GM21381 (cell line): Measurements from ENCODE around the gene PBX2.
"Not testable (repeated sequence)": the region's sequence is repeated elsewhere in the genome, so short reads cannot be mapped to it uniquely, and the experiment has no call there.

Experiments
- ATAC-seq: cut with Tn5 transposase; IDR thresholded peaks from one replicate; pipeline ENCODE4 v1.9.1; 2021; ENCODE audit warnings: mild to moderate bottlenecking, moderate library complexity; ENCODE audit not compliant: unreplicated experiment

PBX2 gene

GRCh38 chr6:32187725-32188380 is 2.1 kb downstream of the PBX2 start:
- ATAC-seq: not testable (repeated sequence)

GRCh38 chr6:32187009-32187709 is 2.8 kb downstream of the PBX2 start:
- no peak for ATAC-seq

GRCh38 chr6:32186151-32186840 is 3.7 kb downstream of the PBX2 start:
- ATAC-seq: not testable (repeated sequence)

GRCh38 chr6:32185681-32186131 is 4.3 kb downstream of the PBX2 start:
- not testable (repeated sequence) for ATAC-seq

DNA sequence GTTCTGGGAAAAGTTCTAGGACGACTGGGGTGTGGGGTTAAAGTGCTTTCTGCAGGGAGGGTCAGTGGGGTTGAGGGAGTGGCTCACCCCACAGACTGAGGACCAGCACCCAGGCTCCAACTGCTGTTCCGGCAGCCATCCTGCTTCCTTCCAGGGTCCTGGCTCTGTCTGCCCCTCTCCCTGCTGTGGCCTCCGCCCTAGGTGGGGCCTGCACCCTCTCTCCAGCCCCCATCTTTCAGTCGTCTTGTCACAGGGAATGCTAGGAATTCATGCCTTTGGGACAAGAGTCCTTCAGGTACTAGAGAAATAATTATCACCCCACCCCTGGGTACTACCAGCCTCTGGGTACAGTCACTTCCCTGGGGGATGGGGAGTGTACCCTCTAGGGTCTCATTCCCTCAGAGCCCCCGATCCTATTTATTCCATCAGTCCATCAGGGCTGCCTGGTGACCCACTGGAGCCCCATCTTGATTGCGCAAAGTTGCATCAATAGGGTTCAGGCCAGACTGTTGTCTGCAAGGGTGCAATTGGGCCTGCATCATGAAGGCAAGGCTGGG is 5.8 kb downstream of the PBX2 start, which contains the start of gene AGER:
Gene AGER, minus strand, starts transcription at position 170 of the 557 bp plus-strand sequence. Its CDS starts 31 bp downstream, at position 139.
- ATAC-seq: no peak

DNA sequence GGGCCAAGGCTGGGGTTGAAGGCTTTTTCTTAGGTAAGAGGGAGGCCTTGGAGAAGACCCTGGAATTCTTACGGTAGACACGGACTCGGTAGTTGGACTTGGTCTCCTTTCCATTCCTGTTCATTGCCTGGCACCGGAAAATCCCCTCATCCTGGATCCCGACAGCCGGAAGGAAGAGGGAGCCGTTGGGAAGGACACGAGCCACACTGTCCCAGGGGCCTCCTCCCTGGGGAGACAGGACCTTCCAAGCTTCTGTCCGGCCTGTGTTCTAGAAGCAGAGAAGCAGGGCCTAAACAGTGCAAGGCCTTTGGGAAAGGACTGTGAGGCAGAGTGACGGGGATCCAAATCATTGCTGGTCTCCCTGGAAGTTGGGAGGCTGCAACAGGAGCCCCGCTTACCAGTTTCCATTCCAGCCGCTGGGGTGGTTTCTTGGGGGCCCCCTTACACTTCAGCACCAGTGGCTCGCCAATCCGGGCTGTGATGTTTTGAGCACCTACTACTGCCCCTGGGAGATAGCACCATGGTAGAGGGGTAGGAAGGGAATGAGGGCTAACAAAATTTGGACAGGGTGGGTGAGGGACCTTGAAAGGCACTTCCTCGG is 6.4 kb downstream of the PBX2 start:
- no peak for ATAC-seq

DNA sequence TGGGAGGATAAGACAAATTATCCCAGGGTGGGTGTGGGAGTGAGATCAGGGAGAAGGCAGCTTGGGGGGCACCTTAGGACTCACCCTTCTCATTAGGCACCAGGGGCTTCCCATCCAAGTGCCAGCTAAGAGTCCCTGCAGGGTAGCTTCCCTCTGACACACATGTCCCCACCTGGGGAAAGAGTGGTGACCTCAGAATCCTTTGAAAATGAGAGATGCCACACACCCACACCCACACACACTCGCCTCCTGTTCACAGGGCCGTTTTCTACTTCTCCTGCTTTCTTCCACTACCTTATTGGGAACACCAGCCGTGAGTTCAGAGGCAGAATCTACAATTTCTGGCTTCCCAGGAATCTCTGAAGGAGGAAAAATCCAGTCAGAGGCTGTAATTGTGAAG is 7.0 kb downstream of the PBX2 start:
- ATAC-seq: no peak

GRCh38 chr6:32182555-32182981 is 7.4 kb downstream of the PBX2 start:
- no peak for ATAC-seq

- no peak for ATAC-seq
Measured at GRCh38 chr6:32181915-32182529, 8.0 kb downstream of the PBX2 start.

DNA sequence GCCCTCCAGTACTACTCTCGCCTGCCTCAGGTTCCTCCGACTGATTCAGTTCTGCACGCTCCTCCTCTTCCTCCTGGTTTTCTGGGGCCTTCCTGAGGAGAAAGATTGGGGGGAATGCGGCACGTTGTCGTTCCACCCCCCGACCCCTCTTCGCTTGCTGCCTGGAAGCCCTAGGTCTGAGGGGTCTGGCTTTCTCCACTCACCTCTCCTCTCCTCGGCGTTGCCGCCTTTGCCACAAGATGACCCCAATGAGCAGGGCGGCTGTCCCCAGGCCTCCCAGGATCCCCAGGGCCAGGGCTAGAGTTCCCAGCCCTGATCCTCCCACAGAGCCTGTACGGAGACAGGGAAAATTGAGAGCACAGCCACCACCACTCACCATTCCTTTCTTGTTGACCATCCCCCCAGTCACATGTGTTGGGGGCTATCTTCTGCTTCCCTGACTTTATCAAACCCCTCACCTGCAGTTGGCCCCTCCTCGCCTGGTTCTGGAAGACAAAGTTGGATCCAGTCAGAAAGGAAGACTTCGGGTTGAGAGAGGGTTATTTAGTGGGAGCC is 8.8 kb downstream of the PBX2 start:
- no peak for ATAC-seq

DNA sequence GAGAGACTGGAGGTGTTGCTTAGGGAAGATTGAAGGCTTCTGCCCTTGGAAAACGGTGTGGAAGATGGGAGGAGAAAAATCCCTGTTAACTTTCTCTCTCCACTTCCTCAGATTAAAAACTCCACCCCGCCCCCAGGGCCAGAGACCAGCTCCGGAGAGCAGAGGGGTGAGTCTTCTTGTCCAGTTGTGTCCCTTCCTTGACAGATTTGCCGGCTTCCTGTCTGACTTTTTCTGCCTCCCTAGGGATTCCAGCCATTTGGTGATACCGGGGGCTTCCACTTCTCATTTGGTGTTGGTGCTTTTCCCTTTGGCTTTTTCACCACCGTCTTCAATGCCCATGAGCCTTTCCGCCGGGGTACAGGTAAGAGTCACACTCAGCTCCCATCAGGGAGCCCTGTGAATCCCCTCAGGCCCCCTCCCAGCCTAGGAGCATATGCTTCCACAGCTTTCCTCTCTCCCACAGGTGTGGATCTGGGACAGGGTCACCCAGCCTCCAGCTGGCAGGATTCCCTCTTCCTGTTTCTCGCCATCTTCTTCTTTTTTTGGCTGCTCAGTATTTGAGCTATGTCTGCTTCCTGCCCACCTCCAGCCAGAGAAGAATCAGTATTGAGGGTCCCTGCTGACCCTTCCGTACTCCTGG is 10.1 kb downstream of the PBX2 start:
- ATAC-seq: no peak

- no peak for ATAC-seq
Measured at GRCh38 chr6:32178547-32179440, 11.2 kb downstream of the PBX2 start.

DNA sequence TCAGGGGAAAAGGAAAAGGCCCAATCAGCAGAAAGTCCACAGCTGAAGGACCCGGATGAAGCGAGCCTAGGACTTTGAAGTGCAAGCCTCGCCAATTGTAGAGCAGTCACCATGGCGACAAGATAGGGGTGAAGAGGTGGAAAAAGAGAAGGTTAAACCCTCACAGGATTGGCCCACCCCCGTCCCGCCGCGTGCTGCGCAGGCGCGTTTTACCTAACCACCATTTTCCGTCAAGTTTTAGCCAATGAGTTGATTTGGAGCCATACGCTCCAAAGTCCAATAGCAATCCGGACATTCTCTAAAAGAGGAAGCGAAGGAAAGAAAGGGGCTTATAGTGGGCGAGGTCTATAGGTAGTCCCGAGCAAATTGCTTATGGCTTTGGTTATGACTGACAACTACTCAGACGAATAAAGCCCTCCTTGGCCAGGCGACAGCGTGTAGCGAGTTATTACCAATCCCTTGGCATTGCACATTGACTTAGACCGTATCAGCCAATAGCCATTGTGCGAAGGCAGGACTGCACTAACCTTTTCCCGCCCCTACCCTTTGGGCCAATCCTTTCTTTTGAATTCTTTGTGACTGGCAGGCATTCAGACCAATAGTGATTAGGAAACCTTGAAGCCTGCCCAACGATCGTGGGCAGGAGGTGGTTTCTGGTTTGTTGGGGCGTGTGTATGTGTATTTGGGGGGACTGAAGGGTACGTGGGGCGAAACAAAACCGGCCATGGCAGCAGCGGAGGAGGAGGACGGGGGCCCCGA is 12.0 kb downstream of the PBX2 start, which contains the start of gene RNF5:
Gene RNF5, plus strand, starts transcription at position 618 of the 759 bp plus-strand sequence. Its CDS starts 107 bp downstream, at position 725.
- ATAC-seq: peak; percentile 79

DNA sequence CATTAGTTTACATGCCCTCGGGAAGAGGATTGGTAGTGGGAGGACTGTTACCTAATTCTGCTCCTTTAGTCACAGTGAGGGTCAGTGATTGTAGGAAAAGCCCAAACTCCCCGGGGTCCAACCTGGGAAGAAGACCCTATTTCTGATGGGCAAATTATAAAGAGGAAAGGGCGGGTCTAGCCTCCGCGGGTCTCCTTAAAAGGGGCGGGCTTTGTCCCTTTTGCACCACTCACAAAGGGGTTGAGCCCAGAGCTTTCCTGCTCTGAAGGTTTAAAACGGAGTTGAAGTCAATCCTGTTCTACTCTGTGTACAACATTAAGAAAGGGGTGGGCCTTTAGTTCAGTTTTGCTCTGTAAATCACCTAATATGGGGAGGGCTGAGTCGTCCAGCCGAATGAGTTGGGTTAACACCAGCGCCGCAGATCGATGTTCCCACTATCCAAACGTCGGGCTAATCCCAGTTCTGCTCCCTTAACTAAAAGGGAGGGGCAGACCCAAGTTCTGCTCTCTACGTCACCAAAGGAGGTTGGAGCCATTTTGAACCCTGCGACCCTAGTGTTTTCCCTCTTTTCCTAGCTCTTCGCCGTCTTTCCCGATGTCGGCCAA is 12.7 kb downstream of the PBX2 start:
- ATAC-seq: peak; percentile 1

- no peak for ATAC-seq
Measured at GRCh38 chr6:32176476-32177182, 13.4 kb downstream of the PBX2 start.

DNA sequence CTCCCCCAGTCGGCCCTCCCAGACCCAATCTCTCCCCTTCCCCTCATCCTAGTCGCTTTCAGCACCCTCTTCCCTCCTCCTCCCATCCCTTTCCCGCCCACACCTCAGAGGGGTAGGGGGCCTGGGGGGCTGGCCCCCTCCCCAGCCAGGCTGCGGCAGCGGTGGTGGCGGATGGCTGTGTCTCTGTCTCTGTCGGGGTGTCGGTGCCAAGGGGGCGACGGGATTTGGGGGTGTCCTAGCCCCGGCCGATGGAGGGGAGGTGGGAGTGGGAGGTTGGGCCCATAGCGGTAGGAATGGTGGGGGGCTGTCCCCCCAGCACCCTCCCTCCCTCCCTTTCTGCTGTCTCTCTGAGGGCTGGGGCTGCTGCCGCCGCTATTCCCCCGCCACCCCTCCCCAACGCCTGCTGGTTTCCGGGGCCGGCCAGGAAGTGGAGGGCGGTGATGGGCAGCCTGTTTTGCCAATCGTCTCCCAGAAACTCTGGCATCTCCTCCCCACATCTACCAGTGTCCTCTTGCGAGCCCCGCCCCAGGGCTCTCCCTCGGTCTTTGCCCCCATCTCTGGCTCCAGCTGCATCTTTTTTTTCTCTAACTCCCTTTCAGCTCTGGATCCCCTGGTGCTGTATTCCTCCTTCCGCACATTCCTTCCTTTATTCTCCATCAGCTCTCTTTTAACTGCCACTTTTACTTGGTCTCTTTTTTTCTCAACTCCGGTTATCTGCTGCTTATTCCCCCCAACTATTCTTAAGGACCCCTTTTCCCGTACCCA is 14.1 kb downstream of the PBX2 start, which contains the start of gene AGPAT1:
Gene AGPAT1, minus strand, starts transcription at position 374 of the 765 bp plus-strand sequence. CDS start 4,588 bp downstream, outside the sequence.
- peak; percentile 36 for ATAC-seq
